Activated CD8-positive, alpha-beta memory T cell treated with anti-CD3 and anti-CD28 coated beads, Interleukin-2, amount 10 ng/mL, durations not matched to agents 7 days and 5 days (primary cell): Measurements from ENCODE around the gene SLC25A45. TPM values are rescaled to one million over a fixed set of nuclear protein-coding genes. Genes with fewer than 3 reads are reported as not detected.
"Not testable (repeated sequence)": the region's sequence is repeated elsewhere in the genome, so short reads cannot be mapped to it uniquely, and the experiment has no call there.

Experiments used
- ATAC-seq: fragments of 150-1000 bp; cut with Tn5 transposase; one replicate; pipeline ENCODE4 v1.10.0; 2021; ENCODE audit warnings: moderate library complexity
- CTCF ChIA-PET: fragments of 350-600 bp; sonication (Branson Sonifier 250); formaldehyde crosslinking; loops from one replicate; lab custom pipeline; 2021; ENCODE audit warnings: antibody characterized with exemption; lab: Charles Lee
- DNase-seq: peaks from one replicate; pipeline ENCODE4 v3.0.0-alpha.2; 2020
- H3K27ac Mint-ChIP-seq: one replicate; pipeline ENCODE4 v1.8.0; 2021; ENCODE audit warnings: mild to moderate bottlenecking, mixed read lengths
- H3K27me3 Mint-ChIP-seq: one replicate; pipeline ENCODE4 v1.8.0; 2021; ENCODE audit warnings: mixed read lengths
- H3K36me3 Mint-ChIP-seq: one replicate; pipeline ENCODE4 v1.8.0; 2021; ENCODE audit warnings: mild to moderate bottlenecking, mixed read lengths
- H3K4me1 Mint-ChIP-seq: one replicate; pipeline ENCODE4 v1.8.0; 2021; ENCODE audit warnings: mixed read lengths
- H3K4me3 Mint-ChIP-seq: one replicate; pipeline ENCODE4 v1.8.0; 2021; ENCODE audit warnings: mild to moderate bottlenecking, moderate library complexity, mixed read lengths
- H3K9me3 Mint-ChIP-seq: one replicate; pipeline ENCODE4 v1.8.0; 2022; ENCODE audit warnings: low read depth, mixed read lengths
- total RNA-seq, 2 experiments: library from RNA; stranded (reverse); gene quantifications; one replicate each; pipeline ENCODE4 v1.2.3, GENCODE V29; 2021

The SLC25A45 gene
- total RNA-seq, 2 experiments from 2014 or later = 19.4 to 25.1 TPM

DNA sequence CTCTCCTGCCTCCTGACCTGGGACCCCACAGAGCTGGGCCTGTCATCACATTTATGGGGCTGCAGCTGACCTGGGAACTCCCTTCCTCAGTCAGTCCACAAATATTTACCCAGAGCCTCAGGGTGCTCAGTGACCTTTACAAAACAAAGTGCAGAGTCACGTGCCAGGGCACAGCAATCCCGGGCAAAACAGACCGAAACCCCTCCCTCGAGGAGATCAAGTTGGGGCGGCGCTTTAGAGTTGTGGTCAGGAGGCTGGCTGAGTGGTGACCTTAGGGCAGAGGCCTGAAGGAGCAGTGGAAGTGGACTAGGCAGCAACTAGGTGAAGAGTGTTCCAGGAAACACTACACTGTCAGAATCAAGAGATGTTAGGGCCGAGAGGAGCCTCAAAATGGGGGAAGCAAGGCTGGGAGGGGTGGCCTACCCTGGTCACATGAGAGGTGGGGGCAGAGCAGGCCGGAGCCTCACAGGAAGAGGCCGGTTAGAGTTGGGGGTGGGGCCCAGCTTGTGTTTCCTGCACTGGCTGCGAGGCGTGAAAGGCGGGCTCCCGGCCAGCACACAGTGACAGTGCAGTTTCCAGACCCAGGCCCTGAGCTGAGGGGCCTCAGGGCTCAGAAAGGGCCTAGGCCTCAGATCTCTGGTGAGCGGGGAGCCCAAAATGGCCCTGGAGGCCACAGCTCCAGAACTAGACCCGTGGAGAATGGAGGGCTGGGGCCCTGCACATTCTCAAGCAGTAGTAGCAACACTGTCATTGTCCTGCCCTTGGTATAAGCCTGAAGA, 36.4 kb upstream of the SLC25A45 start:
- H3K9me3 Mint-ChIP-seq = no peaks in the 10 kb centered on the region
- peaks cover 2% of the 10 kb centered on the region for H3K27me3 Mint-ChIP-seq
- H3K27ac Mint-ChIP-seq = peak overlapping the region; percentile 98
- CTCF ChIA-PET = interaction anchor here (0.9 to 16.5 kb wide), 8 partner anchors 11 to 122 kb away, joined by 3 to 489 read pairs (median 14); partner anchors contain the start of gene MALAT1
- peak overlapping the region; percentile 94 for H3K4me3 Mint-ChIP-seq
- ATAC-seq (peak; percentile 42), DNase-seq (peak; percentile 98)
- H3K36me3 Mint-ChIP-seq = peaks cover 15% of the 10 kb centered on the region
- H3K4me1 Mint-ChIP-seq = peaks cover 53% of the 10 kb centered on the region

GRCh38 chr11:65418431-65418680, 35.9 kb upstream of the SLC25A45 start:
- peak overlapping the region; percentile 98 for H3K27ac Mint-ChIP-seq
- DNase-seq (no peak), ATAC-seq (peak; percentile 0)
- peaks cover 2% of the 10 kb centered on the region for H3K27me3 Mint-ChIP-seq
- peak overlapping the region; percentile 94 for H3K4me3 Mint-ChIP-seq
- CTCF ChIA-PET = interaction anchor here (1.5 to 16.5 kb wide), 7 partner anchors 12 to 122 kb away, joined by 4 to 489 read pairs (median 24); partner anchors contain the start of gene MALAT1
- H3K9me3 Mint-ChIP-seq = no peaks in the 10 kb centered on the region
- peaks cover 53% of the 10 kb centered on the region for H3K4me1 Mint-ChIP-seq
- peaks cover 10% of the 10 kb centered on the region for H3K36me3 Mint-ChIP-seq

DNA sequence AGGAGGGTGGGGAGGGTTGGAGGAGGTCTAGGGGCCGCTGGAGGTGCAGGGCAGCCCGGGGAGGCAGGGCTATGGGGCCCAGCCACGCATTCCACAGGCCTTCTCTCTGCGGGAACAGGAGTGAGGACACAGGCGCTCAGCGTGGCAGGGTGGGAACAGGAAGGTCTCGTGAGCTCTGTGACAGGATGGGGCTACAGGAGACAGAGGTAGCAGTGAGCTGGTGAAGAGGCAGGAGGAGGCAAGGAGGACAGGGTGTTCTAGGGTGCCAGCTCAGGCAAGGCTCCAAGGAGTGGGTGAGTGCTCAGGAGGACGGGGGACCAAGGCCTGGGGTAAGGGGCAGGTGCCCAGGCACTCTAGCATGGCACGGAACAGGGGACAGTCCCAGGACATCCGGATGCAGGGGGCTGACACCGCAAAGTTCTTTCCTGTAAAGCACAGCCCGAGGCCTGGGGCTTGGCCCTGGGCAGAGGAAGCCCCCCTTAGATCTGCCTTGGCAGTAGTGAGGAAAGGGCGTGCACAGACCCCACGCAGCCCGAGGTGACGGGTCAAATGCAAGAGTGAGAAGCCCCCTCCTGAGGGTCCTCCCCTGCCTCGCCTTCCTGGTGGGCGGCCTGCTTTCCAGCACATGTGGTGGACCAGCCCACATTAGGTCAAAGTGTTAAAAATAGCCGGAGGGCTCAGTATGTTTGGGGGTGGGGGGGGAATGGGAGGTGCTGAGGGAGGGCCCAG, 35.4 kb upstream of the SLC25A45 start:
- Mint-ChIP-seq H3K27me3 (peaks cover under 1% of the 10 kb centered on the region), H3K4me1 (peaks cover 51% of the 10 kb centered on the region), H3K27ac (peak overlapping the region; percentile 98), H3K4me3 (peak overlapping the region; percentile 78), H3K9me3 (no peaks in the 10 kb centered on the region), H3K36me3 (peaks cover 8% of the 10 kb centered on the region)
- CTCF ChIA-PET = interaction anchor here (0.9 to 16.5 kb wide), 15 partner anchors 12 to 123 kb away, joined by 3 to 489 read pairs (median 11); partner anchors contain the start of genes FRMD8 and MALAT1
- DNase-seq (peak; percentile 72), ATAC-seq (no peak)

- Mint-ChIP-seq H3K4me1 (peaks cover 51% of the 10 kb centered on the region), H3K9me3 (no peaks in the 10 kb centered on the region), H3K4me3 (peak overlapping the region; percentile 78), H3K27ac (peak overlapping the region; percentile 98), H3K36me3 (peaks cover 4% of the 10 kb centered on the region), H3K27me3 (no peaks in the 10 kb centered on the region)
- DNase-seq = peak; percentile 69
- no peak for ATAC-seq
- CTCF ChIA-PET = interaction anchor here (0.6 to 16.5 kb wide), 39 partner anchors 8 to 191 kb away, joined by 3 to 489 read pairs (median 5); partner anchors contain the start of genes CDC42EP2, FRMD8, MALAT1 and SCYL1
These were observed 34.6 kb upstream of the SLC25A45 start for GRCh38 chr11:65416841-65417701.

GRCh38 chr11:65416341-65416824, 33.9 kb upstream of the SLC25A45 start:
- CTCF ChIA-PET = interaction anchor here (0.6 to 16.5 kb wide), 44 partner anchors 8 to 191 kb away, joined by 3 to 489 read pairs (median 4); partner anchors contain the start of genes CDC42EP2, FRMD8, MALAT1 and SCYL1
- Mint-ChIP-seq H3K4me3 (peak overlapping the region; percentile 78), H3K4me1 (peaks cover 50% of the 10 kb centered on the region), H3K27me3 (no peaks in the 10 kb centered on the region), H3K27ac (peak overlapping the region; percentile 98), H3K36me3 (peaks cover 4% of the 10 kb centered on the region), H3K9me3 (no peaks in the 10 kb centered on the region)
- DNase-seq (peak; percentile 95), ATAC-seq (peak; percentile 42)

DNA sequence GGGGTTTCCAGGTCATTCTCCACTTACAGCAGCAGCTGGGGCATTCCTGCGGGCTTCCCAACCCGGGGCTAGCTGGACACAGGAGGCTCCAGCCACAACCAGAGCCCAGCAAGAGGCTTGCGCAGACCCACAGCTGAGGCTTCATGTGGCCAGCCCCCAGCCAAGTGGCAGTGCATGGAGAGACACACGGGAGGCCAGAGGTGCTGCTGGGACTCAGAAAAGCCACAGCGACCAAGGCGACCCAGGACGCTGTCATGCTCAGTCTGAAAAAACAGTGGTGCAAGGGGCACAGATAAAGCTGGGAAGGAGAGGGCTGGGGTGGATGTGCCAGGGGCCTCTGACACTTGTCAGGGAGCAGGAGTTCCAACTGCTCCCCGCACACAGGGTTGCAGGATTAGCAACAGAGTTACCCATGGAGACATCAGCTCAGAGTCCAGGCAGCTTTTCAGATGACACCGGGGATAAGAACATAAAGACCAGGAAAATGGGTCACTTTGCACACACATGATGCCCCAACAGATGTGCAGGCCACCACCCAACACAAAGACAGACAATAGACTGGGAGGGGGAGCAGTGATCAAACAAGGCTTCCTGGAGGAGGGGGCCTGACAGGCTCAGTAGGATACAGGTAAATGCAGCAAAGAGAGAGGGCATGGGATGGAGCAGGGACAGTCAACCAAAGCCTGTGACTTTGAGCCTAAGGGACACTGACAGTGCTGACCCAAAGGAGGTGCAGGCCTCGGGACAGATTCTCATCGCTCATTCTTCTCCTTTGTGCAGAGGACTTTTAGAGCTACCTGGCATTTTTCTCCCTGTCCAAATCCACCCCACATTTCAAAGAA, 33.3 kb upstream of the SLC25A45 start:
- Mint-ChIP-seq H3K36me3 (peaks cover 4% of the 10 kb centered on the region), H3K27ac (peak overlapping the region; percentile 98), H3K4me3 (peak overlapping the region; percentile 78), H3K27me3 (no peaks in the 10 kb centered on the region), H3K4me1 (peaks cover 45% of the 10 kb centered on the region), H3K9me3 (no peaks in the 10 kb centered on the region)
- CTCF ChIA-PET = interaction anchor here (0.7 to 16.5 kb wide), 38 partner anchors 8 to 190 kb away, joined by 3 to 489 read pairs (median 6); partner anchors contain the start of genes CDC42EP2, FRMD8, MALAT1 and SCYL1
- ATAC-seq (no peak), DNase-seq (no peak)

GRCh38 chr11:65414776-65415498, 32.5 kb upstream of the SLC25A45 start:
- Mint-ChIP-seq H3K4me3 (no peak overlapping the region), H3K4me1 (peaks cover 38% of the 10 kb centered on the region), H3K27ac (no peak overlapping the region)

DNA sequence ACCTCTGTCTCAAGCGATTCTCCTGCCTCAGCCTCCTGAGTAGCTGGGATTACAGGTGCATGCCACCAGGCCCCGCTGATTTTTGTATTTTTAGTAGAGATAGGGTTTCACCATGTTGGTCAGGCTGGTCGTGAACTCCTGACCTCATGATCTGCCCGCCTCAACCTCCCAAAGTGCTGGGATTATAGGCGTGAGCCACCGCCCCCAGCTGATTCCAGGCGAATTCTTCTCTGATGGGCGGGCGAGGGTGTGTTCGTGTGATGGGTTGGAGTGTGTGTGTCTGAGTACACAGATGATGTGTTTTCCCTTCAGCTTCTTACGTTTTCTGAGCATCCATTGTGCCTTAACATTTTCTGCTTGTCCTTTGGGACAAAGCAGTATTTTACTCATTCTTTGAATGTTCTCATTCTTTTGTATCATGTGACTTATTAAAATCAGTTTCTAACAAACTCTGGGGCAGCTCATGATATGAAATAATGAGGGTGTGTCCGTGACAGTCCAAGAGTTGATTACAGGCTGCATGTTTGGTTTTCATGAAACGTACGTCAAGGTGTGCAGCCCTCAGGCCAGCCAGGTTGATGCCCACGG, 30.7 kb upstream of the SLC25A45 start:
- not testable (repeated sequence) for H3K4me3 Mint-ChIP-seq, DNase-seq
- peaks cover 12% of the 10 kb centered on the region for H3K36me3 Mint-ChIP-seq

More at GRCh38 chr11:65414776-65415498, 32.5 kb upstream of the SLC25A45 start:
- CTCF ChIA-PET = interaction anchor here (0.7 to 16.5 kb wide), 20 partner anchors 12 to 110 kb away, joined by 3 to 489 read pairs (median 6); partner anchors contain the start of genes MALAT1, SCYL1 and SLC25A45
- H3K36me3 Mint-ChIP-seq = peaks cover 3% of the 10 kb centered on the region
- no peak for DNase-seq
- ATAC-seq = no peak
- H3K9me3 Mint-ChIP-seq = no peaks in the 10 kb centered on the region
- H3K27me3 Mint-ChIP-seq = no peaks in the 10 kb centered on the region

GRCh38 chr11:65412271-65413076, 30.0 kb upstream of the SLC25A45 start:
- Mint-ChIP-seq H3K4me3 (no peak overlapping the region), H3K4me1 (peaks cover 23% of the 10 kb centered on the region), H3K27me3 (no peaks in the 10 kb centered on the region), H3K27ac (no peak overlapping the region), H3K36me3 (peaks cover 12% of the 10 kb centered on the region), H3K9me3 (no peaks in the 10 kb centered on the region)
- DNase-seq (no peak), ATAC-seq (no peak)
- CTCF ChIA-PET = interaction anchor here (1.3 to 16.5 kb wide), 2 partner anchors 56 to 91 kb away, joined by 3 to 489 read pairs; partner anchors contain the start of gene MALAT1

More for the DNA sequence above, 30.7 kb upstream of the SLC25A45 start:
- not testable (repeated sequence) for H3K9me3 Mint-ChIP-seq, ATAC-seq, H3K27me3 Mint-ChIP-seq, H3K27ac Mint-ChIP-seq
- CTCF ChIA-PET = interaction anchor here (16.5 kb wide), 1 partner anchor 90 kb away, joined by 489 read pairs; the partner anchor contains the start of gene MALAT1
- H3K4me1 Mint-ChIP-seq = peaks cover 29% of the 10 kb centered on the region

- no peaks in the 10 kb centered on the region for H3K27me3 Mint-ChIP-seq
- H3K4me3 Mint-ChIP-seq = no peak overlapping the region
- peaks cover 15% of the 10 kb centered on the region for H3K4me1 Mint-ChIP-seq
- H3K27ac Mint-ChIP-seq = no peak overlapping the region
- ATAC-seq = no peak
- H3K36me3 Mint-ChIP-seq = peaks cover 16% of the 10 kb centered on the region
- CTCF ChIA-PET = interaction anchor here (1.3 to 16.5 kb wide), 2 partner anchors 57 to 92 kb away, joined by 3 to 489 read pairs; partner anchors contain the start of gene MALAT1
- H3K9me3 Mint-ChIP-seq = no peaks in the 10 kb centered on the region
- DNase-seq = no peak
These were observed 29.2 kb upstream of the SLC25A45 start for GRCh38 chr11:65411681-65412070.
